ENCODE data around the gene DLGAP1.

Gene DLGAP1

GRCh38 chr18:4251206-4251605, 203.9 kb downstream of the DLGAP1 start:
- no peak for DNase-seq (ENCODE audit: low read depth)
- no peak for TF ChIP-seq POLR2A (IDR thresholded peaks at IDR 0.05; ENCODE audit: extremely low read depth, insufficient read length)
- TF ChIP-seq MAX (IDR thresholded peaks at IDR 0.05; ENCODE audit: low read depth, low read length): no peak
- TF ChIP-seq, protein P1, sequence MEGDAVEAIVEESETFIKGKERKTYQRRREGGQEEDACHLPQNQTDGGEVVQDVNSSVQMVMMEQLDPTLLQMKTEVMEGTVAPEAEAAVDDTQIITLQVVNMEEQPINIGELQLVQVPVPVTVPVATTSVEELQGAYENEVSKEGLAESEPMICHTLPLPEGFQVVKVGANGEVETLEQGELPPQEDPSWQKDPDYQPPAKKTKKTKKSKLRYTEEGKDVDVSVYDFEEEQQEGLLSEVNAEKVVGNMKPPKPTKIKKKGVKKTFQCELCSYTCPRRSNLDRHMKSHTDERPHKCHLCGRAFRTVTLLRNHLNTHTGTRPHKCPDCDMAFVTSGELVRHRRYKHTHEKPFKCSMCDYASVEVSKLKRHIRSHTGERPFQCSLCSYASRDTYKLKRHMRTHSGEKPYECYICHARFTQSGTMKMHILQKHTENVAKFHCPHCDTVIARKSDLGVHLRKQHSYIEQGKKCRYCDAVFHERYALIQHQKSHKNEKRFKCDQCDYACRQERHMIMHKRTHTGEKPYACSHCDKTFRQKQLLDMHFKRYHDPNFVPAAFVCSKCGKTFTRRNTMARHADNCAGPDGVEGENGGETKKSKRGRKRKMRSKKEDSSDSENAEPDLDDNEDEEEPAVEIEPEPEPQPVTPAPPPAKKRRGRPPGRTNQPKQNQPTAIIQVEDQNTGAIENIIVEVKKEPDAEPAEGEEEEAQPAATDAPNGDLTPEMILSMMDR (IDR thresholded peaks at IDR 0.05; ENCODE audit: low read depth, low read length): no peak
- no peak for TF ChIP-seq MYC (IDR thresholded peaks at IDR 0.05; ENCODE audit: low read depth, low read length)
- no peak overlapping the region for H3K4me3 ChIP-seq (ENCODE audit: low read depth, low read length)

DNA sequence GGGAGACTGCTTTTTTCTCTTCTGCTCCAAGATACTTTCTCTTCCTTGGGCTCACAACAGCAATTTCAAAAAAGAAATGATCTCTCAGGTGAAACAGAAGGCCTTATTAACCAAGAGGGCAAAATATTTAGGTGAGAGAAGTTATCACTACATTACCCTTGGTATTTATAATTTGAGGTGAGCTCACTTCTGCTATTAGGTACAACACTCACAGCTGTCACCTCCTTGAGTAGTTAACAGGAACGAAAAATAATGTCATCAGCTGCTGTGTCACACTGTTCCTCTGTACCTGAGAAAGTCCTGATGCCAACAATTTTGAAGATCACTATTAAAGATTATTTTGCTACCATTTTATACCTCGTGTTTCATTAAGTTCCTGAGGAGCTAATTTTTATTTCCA, 205.0 kb downstream of the DLGAP1 start:
- H3K4me3 ChIP-seq (ENCODE audit: low read depth, low read length): no peak overlapping the region
- no peak for DNase-seq (ENCODE audit: low read depth)
- TF ChIP-seq MYC (IDR thresholded peaks at IDR 0.05; ENCODE audit: low read depth, low read length) (no peak), POLR2A (IDR thresholded peaks at IDR 0.05; ENCODE audit: extremely low read depth, insufficient read length) (no peak), MAX (IDR thresholded peaks at IDR 0.05; ENCODE audit: low read depth, low read length) (no peak)
- TF ChIP-seq, protein P1 (IDR thresholded peaks at IDR 0.05; ENCODE audit: low read depth, low read length): no peak

GRCh38 chr18:4248686-4249085, 206.4 kb downstream of the DLGAP1 start:
- TF ChIP-seq POLR2A (IDR thresholded peaks at IDR 0.05; ENCODE audit: extremely low read depth, insufficient read length): no peak
- no peak for TF ChIP-seq MAX (IDR thresholded peaks at IDR 0.05; ENCODE audit: low read depth, low read length)
- TF ChIP-seq, protein P1 (IDR thresholded peaks at IDR 0.05; ENCODE audit: low read depth, low read length): no peak
- no peak for TF ChIP-seq MYC (IDR thresholded peaks at IDR 0.05; ENCODE audit: low read depth, low read length)
- no peak for DNase-seq (ENCODE audit: low read depth)
- no peak overlapping the region for H3K4me3 ChIP-seq (ENCODE audit: low read depth, low read length)

DNA sequence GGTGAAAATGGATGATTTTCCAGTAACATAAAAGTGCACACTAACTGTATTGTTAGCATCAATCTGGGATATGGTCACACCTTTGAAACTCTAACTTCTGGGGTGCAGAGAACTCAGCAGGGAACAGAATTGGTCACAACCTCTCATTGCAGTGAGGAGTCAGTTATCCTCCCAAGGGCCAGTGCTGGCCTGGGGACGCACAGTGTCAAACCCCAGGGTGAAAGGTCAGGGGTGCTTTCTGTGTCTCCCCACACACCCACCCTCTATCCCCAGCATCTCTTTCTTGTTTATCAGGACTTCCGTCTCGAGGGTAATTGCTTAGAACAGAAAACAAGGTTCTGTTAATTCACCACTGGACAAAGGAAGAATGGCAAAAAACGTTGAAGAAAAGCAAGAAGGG, 208.7 kb downstream of the DLGAP1 start:
- TF ChIP-seq MAX (IDR thresholded peaks at IDR 0.05; ENCODE audit: low read depth, low read length): no peak
- TF ChIP-seq, protein P1 (IDR thresholded peaks at IDR 0.05; ENCODE audit: low read depth, low read length): no peak
- no peak for TF ChIP-seq MYC (IDR thresholded peaks at IDR 0.05; ENCODE audit: low read depth, low read length)
- TF ChIP-seq POLR2A (IDR thresholded peaks at IDR 0.05; ENCODE audit: extremely low read depth, insufficient read length): no peak
- no peak overlapping the region for H3K4me3 ChIP-seq (ENCODE audit: low read depth, low read length)
- no peak for DNase-seq (ENCODE audit: low read depth)

- TF ChIP-seq, protein P1 (IDR thresholded peaks at IDR 0.05; ENCODE audit: low read depth, low read length): no peak
- TF ChIP-seq POLR2A (IDR thresholded peaks at IDR 0.05; ENCODE audit: extremely low read depth, insufficient read length) (no peak), MYC (IDR thresholded peaks at IDR 0.05; ENCODE audit: low read depth, low read length) (no peak), MAX (IDR thresholded peaks at IDR 0.05; ENCODE audit: low read depth, low read length) (no peak)
- DNase-seq (ENCODE audit: low read depth): no peak
- no peak overlapping the region for H3K4me3 ChIP-seq (ENCODE audit: low read depth, low read length)
Observed at GRCh38 chr18:4245456-4245855, 209.7 kb downstream of the DLGAP1 start.

Measured in NB4 (cell line).